Mucosa of gallbladder (tissue), 1 donor: ENCODE data around the gene SDK2. TPM values are rescaled to one million over a fixed set of nuclear protein-coding genes. Genes with fewer than 3 reads are reported as not detected.

ENCODE experiments used
- DNase-seq: peaks from one replicate; pipeline ENCODE4 v3.0.0-alpha.2; 2020; ENCODE audit warnings: low spot score
- total RNA-seq: library from RNA; stranded (reverse); gene quantifications from one replicate; pipeline ENCODE4 v1.2.1, GENCODE V29; 2021
- donor health status: DM: no; HTN: no; CAD: no.

Gene SDK2
- total RNA-seq, 1 donor from 2014 or later = 12.9 TPM

GRCh38 chr17:73368085-73368631, 276.1 kb downstream of the SDK2 start:
- DNase-seq = no peak

DNA sequence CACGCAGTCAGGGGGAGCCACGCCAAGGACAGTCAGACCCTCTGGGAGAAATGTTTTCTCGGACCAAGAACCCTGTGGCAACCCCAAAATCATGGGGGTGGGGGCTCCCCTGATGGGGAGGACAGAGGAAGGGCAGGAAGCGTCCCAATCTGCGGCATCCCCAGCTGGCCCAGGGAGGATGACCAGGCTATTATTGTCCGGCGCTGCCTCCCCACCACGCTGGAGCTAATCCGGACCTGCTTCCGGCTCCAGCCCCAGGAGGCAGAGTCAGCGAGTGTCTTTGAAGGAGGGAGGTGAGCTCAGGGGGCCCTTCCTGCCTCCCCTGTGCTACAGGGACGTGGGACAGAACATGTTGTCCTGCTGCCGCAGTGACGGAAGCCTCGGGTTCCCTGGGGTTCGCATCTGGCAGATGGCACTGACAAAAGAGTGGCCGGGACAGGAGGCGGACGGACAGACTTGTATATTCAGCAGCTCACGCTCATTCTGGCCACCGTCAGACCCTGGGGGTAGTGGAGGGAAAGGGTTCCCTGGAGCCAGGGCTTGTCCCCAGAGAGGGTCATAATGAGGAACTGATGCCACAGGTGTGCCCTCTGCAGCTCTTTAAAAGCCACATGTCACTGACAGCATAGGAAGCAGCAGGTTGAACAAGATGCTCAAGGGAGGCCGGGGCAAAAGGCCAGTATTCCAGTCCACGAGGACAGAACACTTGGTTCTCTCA, 278.2 kb downstream of the SDK2 start:
- no peak for DNase-seq

- DNase-seq = no peak
These were observed 278.9 kb downstream of the SDK2 start for GRCh38 chr17:73365301-73365874.

DNA sequence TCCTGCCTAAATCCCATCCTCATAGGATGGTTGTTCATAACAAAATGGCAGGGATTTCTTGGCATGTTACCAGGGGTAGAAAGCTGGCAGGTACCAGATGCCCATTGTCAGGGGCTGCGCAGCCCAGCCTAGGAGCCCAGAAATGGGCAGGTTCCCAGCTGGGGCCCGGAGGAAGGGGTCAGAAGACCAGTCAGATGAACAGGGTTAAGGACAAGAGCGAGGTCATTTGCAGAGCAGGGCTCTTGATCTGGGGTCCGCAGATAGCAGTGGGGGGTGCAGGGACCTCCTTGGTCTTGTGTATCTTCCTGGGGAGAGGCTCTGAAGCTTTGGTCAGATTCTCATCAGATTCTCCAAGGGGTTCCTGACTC, 280.1 kb downstream of the SDK2 start:
- DNase-seq = no peak

GRCh38 chr17:73363442-73364154, 280.6 kb downstream of the SDK2 start:
- DNase-seq = no peak

- no peak for DNase-seq
These were observed 281.5 kb downstream of the SDK2 start for GRCh38 chr17:73362697-73363096.

DNA sequence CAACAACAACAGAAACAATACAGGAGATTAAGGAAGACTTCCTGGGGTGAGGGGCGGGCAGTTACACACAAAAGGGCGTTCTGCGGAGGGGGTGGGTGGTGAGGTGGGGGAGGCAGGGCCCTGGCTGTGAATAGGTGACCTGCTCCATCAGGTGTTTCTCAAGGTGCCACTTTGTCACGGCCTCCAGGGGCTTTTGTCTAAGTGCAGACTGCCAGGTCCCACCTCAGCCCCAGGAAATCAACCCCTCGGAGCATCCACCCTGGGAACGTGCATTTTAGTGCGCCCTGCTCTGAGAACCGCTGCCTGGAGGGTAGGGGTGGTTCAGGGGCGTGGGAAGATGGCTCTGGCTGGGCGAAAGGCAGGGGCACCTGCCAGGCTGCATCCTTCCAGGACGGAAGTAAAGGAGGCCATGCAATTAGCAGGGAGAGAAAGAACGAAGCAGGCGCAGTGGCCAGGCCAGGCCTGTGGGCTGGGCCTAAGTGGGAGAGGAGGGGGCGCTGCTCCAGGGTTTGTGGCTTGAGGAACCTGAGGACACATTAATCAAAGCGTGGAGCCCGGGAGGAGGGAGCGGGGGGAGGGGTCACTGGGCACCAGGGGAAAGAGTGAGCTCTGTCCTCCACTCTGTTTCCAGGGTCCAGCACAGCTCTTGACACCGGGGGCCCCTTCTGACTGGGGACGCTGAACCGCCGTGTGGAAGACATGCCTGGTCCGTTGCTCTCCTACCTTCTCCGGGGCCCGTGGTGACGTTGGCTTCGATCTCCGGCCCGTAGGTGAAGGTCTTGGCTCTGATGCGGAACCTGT, 283.1 kb downstream of the SDK2 start:
- no peak for DNase-seq

DNA sequence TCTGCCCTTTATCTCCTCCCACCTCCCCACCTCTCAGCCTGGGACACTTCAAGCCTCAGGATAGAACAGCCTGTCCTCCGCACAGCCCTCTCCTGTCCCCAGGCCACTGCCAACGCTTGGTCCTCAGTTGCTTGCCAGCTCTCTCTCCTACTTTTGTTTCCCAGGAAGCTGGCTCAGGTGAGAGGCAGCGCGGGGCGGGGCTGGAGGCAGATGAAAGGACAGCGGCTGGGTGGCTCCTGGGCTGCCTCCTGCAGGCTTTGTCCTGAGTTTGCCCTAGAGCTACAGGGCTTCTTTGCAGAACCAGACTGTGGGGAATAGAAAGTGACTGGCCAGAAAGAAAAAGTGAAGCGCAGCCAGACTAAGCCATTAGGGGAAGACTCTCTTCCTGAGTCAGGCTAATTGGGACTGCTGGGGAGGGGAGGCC, 284.2 kb downstream of the SDK2 start:
- DNase-seq = peak; percentile 77

DNA sequence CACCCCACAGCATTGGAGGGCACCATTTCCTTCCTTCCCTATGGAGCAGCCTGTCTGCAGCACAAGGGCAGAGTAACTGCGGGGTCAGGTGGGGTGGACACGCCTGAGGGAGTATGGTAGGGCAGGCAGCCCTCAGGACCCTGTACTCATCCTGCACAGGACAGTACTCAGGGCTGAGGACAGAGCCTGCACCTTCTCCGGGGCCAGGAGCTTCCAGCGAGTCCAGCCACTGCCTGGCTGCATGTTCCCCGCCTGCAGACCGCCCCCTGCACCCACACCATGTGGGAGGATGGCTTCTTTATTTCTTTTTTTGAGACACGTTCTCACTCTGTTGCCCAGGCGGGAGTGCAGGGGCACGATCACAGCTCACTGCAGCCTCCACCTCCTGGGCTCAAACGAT, 284.9 kb downstream of the SDK2 start:
- DNase-seq = no peak

DNA sequence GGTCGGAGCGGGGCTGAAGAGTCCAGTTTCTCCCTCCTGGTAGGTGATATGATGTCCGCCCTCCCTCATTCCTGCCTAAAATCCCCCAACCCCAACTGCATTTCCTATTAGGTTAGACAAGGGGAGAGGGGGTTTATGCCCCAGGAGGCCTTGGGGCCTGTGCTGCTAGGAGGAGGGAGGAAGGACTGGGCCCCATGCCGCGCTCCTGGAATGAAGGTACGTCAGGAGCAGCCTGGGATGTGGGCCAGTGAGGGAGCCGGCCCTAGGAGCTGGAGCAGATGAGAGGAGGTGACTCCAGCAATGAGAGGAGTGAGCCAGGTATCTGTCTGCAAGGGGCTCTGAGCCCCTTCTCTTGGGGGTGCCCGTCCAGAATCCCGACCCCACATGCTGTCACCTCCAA, 285.6 kb downstream of the SDK2 start:
- no peak for DNase-seq

DNA sequence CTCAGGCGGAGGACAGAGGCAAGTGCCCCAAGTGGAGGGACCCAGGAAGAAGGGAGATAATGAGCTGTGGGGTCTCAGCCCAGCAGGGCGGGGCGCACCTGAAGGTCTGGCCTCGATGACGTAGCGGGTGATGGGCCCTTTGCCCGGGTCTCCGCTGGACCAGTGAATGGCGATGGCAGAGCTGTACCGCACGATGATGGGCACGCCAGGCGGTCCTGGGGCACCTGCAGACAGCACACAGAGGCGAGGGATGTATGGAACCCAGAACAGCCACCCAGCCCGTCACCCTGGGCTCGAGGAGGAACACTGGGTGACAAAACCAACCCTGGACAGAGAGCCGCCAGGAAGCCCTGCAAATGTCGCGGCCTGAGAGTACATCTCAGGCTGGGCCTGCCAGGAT, 286.3 kb downstream of the SDK2 start:
- no peak for DNase-seq

DNA sequence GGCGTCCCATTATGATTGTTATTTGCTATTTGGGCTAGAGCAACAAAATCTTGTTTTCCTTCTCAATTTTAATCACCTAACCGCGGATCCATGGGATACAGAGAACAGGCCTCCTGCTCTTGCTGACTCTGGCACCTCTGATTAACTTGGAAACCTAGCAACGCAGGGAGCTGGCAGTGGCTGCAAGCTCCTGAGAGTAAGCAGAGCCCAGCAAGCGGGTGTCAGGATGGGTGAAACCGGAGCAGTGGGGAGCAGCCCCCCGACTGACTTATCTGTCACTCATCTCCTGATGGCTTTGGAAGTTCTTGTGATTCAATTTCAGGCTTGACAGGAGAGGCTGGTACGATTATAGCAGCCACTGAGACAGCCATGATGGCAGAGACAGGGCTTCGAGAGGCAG, 286.9 kb downstream of the SDK2 start:
- no peak for DNase-seq

DNA sequence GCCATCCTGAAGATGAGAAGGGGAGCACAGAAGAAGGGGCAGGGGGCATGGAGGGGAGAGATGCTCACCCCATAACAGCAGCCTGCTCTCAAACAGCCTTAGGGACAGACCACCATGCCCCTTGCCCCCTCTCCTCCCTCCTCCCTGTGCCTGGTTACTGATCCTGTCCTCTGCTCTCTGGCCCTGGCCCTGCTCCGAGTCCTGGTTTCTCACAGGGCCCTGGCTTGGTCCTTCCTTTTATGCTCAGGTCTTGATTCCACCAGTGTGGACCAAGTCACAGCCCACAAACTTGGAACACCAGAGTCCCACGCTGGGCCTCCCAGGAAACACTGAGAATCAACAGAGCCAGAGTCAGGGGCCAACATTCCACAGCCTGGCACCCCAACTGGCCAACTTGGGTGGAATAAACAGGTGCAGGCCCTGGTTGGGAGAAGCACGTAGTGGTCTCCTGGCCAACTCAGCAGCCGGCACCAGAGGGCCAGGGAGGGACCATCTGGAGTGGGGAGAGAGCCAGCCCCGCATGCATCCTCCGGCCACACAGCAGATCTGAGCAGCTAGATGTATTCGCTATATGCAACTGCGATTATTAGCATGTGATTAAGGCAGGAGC, 287.6 kb downstream of the SDK2 start:
- no peak for DNase-seq

GRCh38 chr17:73354423-73355284, 289.6 kb downstream of the SDK2 start:
- DNase-seq = no peak

- DNase-seq = no peak
These were observed 292.0 kb downstream of the SDK2 start for GRCh38 chr17:73352261-73352660.

DNA sequence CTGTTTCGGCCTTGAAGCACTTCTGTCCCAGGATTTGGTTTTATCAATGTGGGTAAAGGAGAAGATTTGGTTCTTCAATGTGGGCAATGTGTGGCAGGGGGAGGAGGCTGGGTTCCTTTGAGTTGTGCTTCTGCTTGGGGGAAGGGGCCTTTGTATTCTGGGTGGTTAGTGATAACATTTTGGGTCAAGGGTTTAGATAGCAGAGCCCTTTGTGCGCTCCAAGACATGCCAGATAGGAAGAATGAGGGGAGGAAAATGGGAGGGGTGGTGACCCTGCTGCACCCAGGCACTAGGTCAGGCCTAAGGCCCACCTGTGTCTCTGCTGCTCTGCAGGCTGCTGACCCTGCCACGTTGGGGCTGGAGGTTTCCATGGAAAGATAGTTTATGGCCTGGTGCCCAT, 292.5 kb downstream of the SDK2 start:
- DNase-seq = no peak

DNA sequence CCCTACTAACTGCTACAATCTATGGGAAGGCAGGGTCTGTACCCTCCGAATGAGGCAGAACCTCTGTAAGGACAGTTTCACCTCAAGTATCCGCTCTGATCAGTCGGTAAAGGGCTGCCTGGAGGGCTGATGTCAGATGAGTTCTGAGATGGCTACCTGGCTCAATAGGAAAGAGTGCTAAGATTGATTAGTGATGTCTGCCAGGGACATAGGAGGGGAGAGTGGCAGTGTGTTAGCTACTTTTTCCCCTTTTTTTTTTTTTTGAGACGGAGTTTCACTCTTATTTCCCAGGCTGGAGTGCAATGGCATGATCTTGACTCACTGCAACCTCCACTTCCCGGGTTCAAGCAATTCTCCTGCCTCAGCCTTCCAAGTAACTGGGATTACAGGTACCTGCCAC, 293.4 kb downstream of the SDK2 start:
- DNase-seq = no peak

GRCh38 chr17:73349647-73350046, 294.6 kb downstream of the SDK2 start:
- DNase-seq = no peak

DNA sequence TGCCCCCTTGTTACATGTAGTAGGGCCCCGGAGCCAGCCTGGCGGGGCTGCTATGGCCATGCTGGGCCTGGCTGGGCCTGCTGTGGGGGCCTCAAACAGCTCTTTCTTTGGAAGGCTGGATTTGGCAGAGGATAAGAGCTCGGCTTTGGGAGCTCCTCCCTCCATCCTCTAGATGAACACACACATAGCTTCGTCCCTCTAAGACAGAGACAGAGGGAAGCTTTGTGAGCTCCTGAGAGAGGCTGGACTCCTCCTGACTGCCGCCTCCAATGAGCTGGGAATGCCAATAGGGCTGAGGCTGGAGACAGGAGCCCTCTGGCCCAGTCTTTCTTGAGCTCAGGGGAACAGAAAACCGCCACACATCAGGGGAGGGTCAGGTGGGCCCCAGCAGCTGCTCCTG, 295.1 kb downstream of the SDK2 start:
- DNase-seq = no peak

GRCh38 chr17:73348829-73349095, 295.5 kb downstream of the SDK2 start:
- DNase-seq = no peak
